Left ventricle myocardium superior (tissue), 1 donor: ENCODE data around the gene TRAF5. TPM values are rescaled to one million over a fixed set of nuclear protein-coding genes. Genes with fewer than 3 reads are reported as not detected.
"Not testable (repeated sequence)": the region's sequence is repeated elsewhere in the genome, so short reads cannot be mapped to it uniquely, and the experiment has no call there.

Experiments used
- ATAC-seq: fragments of 200-7000 bp; cut with Tn5 transposase; one replicate; pipeline ENCODE4 v1.9.1; 2020; ENCODE audit warnings: mild to moderate bottlenecking, moderate library complexity
- DNase-seq: peaks from one replicate; pipeline ENCODE4 v3.0.0-alpha.2; 2020
- intact Hi-C: fragments of 100-400 bp; cut with micrococcal nuclease; formaldehyde crosslinking; loops from one replicate; pipeline ENCODE4 v1.11.0; 2022
- long read RNA-seq: library from polyadenylated mRNA; unstranded; transcript quantifications from one replicate; pipeline ENCODE4 v2.0.0, GENCODE V29; 2021
- total RNA-seq: library from RNA; stranded (reverse); fragmentation: NEBNext Ultra II Directional; extraction: Animal tissue kit (Norgen Biotek cat#: 25700); gene quantifications from one replicate; pipeline ENCODE4 v1.2.1, GENCODE V29; 2021
- donor health status: DM: no; HTN: yes; CAD: no; lungs with severe emphysema.

The TRAF5 gene
- total RNA-seq = 2.4 TPM
- long read RNA-seq, partial matches to known transcripts = 1 of 4 reads
- long read RNA-seq, other reads (novel, unspliced or antisense) = 2 of 4 reads

GRCh38 chr1:211326528-211327345, at the start of gene TRAF5:
Gene TRAF5, plus strand, starts transcription at chr1:211326833. Its CDS starts 26,407 bp downstream, at chr1:211353240.
- intact Hi-C loops = no loop called here
- ATAC-seq (peak; percentile 86), DNase-seq (peak; percentile 73)

- DNase-seq = no peak
- ATAC-seq = no peak
- intact Hi-C loops = no loop called here
Measured at GRCh38 chr1:211279340-211279739, 47.3 kb upstream of the TRAF5 start.

GRCh38 chr1:211280910-211281309, 45.7 kb upstream of the TRAF5 start:
- intact Hi-C loops = no loop called here
- no peak for ATAC-seq
- DNase-seq = no peak

GRCh38 chr1:211281320-211282022, 45.2 kb upstream of the TRAF5 start:
- DNase-seq (no peak), ATAC-seq (peak; percentile 45)
- intact Hi-C loops = no loop called here

GRCh38 chr1:211282023-211282373, 44.6 kb upstream of the TRAF5 start:
- ATAC-seq (no peak), DNase-seq (no peak)
- intact Hi-C loops = no loop called here

- ATAC-seq (no peak), DNase-seq (no peak)
- intact Hi-C loops = no loop called here
Measured at GRCh38 chr1:211285196-211285595, 41.4 kb upstream of the TRAF5 start.

GRCh38 chr1:211287218-211287617, 39.4 kb upstream of the TRAF5 start:
- peak; percentile 25 for ATAC-seq
- no peak for DNase-seq
- intact Hi-C loops = no loop called here

GRCh38 chr1:211292411-211292810, 34.2 kb upstream of the TRAF5 start:
- intact Hi-C loops = no loop called here
- DNase-seq (no peak), ATAC-seq (no peak)

- ATAC-seq (no peak), DNase-seq (no peak)
- intact Hi-C loops = no loop called here
Measured at GRCh38 chr1:211296396-211296795, 30.2 kb upstream of the TRAF5 start.

- ATAC-seq (peak; percentile 83), DNase-seq (no peak)
- intact Hi-C loops = no loop called here
Measured at GRCh38 chr1:211305044-211305443, 21.6 kb upstream of the TRAF5 start.

- intact Hi-C loops = no loop called here
- no peak for DNase-seq
- ATAC-seq = peak; percentile 74
Measured at GRCh38 chr1:211309617-211310016, 17.0 kb upstream of the TRAF5 start.

- DNase-seq = no peak
- intact Hi-C loops = no loop called here
- ATAC-seq = no peak
Measured at GRCh38 chr1:211313392-211313791, 13.2 kb upstream of the TRAF5 start.

- intact Hi-C loops = no loop called here
- ATAC-seq (no peak), DNase-seq (no peak)
Measured at GRCh38 chr1:211318576-211319280, 7.9 kb upstream of the TRAF5 start.

- DNase-seq (no peak), ATAC-seq (no peak)
- intact Hi-C loops = no loop called here
Measured at GRCh38 chr1:211319892-211320291, 6.7 kb upstream of the TRAF5 start.

GRCh38 chr1:211320980-211321379, 5.7 kb upstream of the TRAF5 start:
- ATAC-seq (no peak), DNase-seq (no peak)
- intact Hi-C loops = no loop called here

- ATAC-seq, DNase-seq, intact Hi-C loops: not testable (repeated sequence)
Measured at GRCh38 chr1:211321646-211322045, 5.0 kb upstream of the TRAF5 start.

GRCh38 chr1:211323156-211324063, 3.2 kb upstream of the TRAF5 start:
- ATAC-seq (peak; percentile 45), DNase-seq (no peak)

GRCh38 chr1:211324992-211325775, 1.4 kb upstream of the TRAF5 start:
- DNase-seq (no peak), ATAC-seq (no peak)
- intact Hi-C loops = no loop called here

More at GRCh38 chr1:211323156-211324063, 3.2 kb upstream of the TRAF5 start:
- intact Hi-C loops = no loop called here
